ENCODE results near the gene PPP1R3G. TPM values are rescaled to one million over a fixed set of nuclear protein-coding genes. Genes with fewer than 3 reads are reported as not detected.

PPP1R3G gene
- total and polyA plus RNA-seq, 2 of the 13 experiments (the other 11 are each of a cell fraction or from before 2014, with no cell fraction given), result 1.2 to 1.3 TPM

DNA sequence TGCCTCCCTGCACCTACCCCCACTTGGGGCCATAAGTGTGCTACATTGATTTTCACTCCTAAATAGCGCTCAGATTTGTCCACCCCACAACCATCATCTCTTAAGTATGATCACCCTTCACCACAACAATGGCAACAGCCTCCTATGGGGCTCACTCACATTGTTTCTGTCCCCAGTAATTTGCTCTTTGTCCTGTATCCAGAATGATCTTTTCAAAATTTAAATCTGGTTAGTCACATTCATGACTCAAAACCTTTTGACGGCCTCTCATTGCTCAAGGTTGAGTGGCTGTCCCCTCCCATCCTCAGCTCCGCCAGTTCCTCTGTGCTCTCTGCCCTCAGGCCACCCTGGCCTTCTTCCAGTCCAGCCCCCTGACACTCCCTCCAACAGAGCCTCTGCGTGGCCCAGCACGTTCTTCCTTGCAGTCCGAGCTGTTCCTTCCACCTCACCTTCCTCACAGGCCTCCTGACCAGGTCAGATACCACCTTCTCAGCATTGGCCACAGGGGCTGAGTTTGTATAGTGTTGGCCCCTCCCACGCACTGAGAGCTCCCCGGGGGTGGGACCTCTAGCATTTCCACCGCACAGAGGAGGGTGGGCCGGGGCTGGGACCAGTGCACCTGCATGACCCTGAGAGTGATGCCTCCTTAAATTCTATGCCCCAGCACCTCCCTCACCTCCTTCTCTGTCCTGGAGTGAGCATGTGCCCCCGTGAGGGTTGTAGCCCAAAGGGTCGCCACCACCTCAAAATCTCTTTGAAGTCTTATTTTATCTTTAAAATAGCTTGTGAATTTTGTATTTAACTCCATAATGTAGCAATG is 2.4 kb upstream of the PPP1R3G start (continued):
- TF ChIP-seq ARHGAP35 (CRISPR knock-in tag; IDR thresholded peaks at IDR 0.05; ENCODE audit: borderline replicate concordance) (no peak; the same call in 1 of the 2 replicates), SP5 (CRISPR knock-in tag; IDR thresholded peaks at IDR 0.05; ENCODE audit: borderline replicate concordance, low read depth) (peak; percentile 79), BRD4 (CRISPR knock-in tag; IDR thresholded peaks at IDR 0.05) (peak; percentile 45; the same call in 1 of the 2 replicates), LCORL (IDR thresholded peaks at IDR 0.05) (peak; percentile 64), LCORL (CRISPR knock-in tag; IDR thresholded peaks at IDR 0.05) (peak; percentile 89), ZNF569 (CRISPR knock-in tag; IDR thresholded peaks at IDR 0.05; ENCODE audit: borderline replicate concordance) (no peak), ZBTB21 (CRISPR knock-in tag; IDR thresholded peaks at IDR 0.05) (no peak), GZF1 (CRISPR knock-in tag; IDR thresholded peaks at IDR 0.05) (no peak), HMG20A (CRISPR knock-in tag; IDR thresholded peaks at IDR 0.05; ENCODE audit: borderline replicate concordance) (no peak; the same call in 1 of the 2 replicates), ZNF83 (CRISPR knock-in tag; IDR thresholded peaks at IDR 0.05; ENCODE audit: borderline replicate concordance) (0 out of 2 replicates have a peak, but pooled peaks have one; percentile 60), ZEB1 (IDR thresholded peaks at IDR 0.05; ENCODE audit: insufficient replicate concordance, low read depth) (no peak), ZFP37 (CRISPR knock-in tag; IDR thresholded peaks at IDR 0.05; ENCODE audit: borderline replicate concordance) (peak; percentile 77; the same call in 1 of the 2 replicates), TCF7L2 (IDR thresholded peaks at IDR 0.05; ENCODE audit: low read depth, low read length) (no peak), ZNF7 (CRISPR knock-in tag; IDR thresholded peaks at IDR 0.05) (no peak), NR1H2 (CRISPR knock-in tag; IDR thresholded peaks at IDR 0.05; ENCODE audit: borderline replicate concordance, low read depth) (no peak), GABPA (IDR thresholded peaks at IDR 0.05; ENCODE audit: low read depth, low read length) (no peak), GABPA (CRISPR knock-in tag; IDR thresholded peaks at IDR 0.05; ENCODE audit: low read depth) (no peak; the same call in 1 of the 2 replicates), ZNF468 (CRISPR knock-in tag; IDR thresholded peaks at IDR 0.05) (no peak), MAFK (conservative IDR thresholded peaks at IDR 0.05 in 1 of 2, IDR thresholded peaks at IDR 0.05 in 1 of 2; ENCODE audit: low read length in 2 of 2) (no peak), ZNF234 (CRISPR knock-in tag; conservative IDR thresholded peaks at IDR 0.05) (no peak), HDAC2 (CRISPR knock-in tag; IDR thresholded peaks at IDR 0.05) (peak; percentile 82), ZNF44 (CRISPR knock-in tag; IDR thresholded peaks at IDR 0.05) (peak; percentile 85; the same call in 1 of the 2 replicates), ZNF556 (CRISPR knock-in tag; IDR thresholded peaks at IDR 0.05; ENCODE audit: borderline replicate concordance) (peak; percentile 69; the same call in 1 of the 2 replicates), ZNF790 (CRISPR knock-in tag; IDR thresholded peaks at IDR 0.05; ENCODE audit: borderline replicate concordance) (peak; percentile 60; the same call in 1 of the 2 replicates), ZNF17 (CRISPR knock-in tag; IDR thresholded peaks at IDR 0.05) (no peak)
- TF ChIP-seq, protein P1, sequence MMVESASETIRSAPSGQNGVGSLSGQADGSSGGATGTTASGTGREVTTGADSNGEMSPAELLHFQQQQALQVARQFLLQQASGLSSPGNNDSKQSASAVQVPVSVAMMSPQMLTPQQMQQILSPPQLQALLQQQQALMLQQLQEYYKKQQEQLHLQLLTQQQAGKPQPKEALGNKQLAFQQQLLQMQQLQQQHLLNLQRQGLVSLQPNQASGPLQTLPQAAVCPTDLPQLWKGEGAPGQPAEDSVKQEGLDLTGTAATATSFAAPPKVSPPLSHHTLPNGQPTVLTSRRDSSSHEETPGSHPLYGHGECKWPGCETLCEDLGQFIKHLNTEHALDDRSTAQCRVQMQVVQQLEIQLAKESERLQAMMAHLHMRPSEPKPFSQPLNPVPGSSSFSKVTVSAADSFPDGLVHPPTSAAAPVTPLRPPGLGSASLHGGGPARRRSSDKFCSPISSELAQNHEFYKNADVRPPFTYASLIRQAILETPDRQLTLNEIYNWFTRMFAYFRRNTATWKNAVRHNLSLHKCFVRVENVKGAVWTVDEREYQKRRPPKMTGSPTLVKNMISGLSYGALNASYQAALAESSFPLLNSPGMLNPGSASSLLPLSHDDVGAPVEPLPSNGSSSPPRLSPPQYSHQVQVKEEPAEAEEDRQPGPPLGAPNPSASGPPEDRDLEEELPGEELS (CRISPR knock-in tag; IDR thresholded peaks at IDR 0.05), result peak; percentile 57; the same call in 1 of the 2 replicates
- TF ChIP-seq, protein P2, sequence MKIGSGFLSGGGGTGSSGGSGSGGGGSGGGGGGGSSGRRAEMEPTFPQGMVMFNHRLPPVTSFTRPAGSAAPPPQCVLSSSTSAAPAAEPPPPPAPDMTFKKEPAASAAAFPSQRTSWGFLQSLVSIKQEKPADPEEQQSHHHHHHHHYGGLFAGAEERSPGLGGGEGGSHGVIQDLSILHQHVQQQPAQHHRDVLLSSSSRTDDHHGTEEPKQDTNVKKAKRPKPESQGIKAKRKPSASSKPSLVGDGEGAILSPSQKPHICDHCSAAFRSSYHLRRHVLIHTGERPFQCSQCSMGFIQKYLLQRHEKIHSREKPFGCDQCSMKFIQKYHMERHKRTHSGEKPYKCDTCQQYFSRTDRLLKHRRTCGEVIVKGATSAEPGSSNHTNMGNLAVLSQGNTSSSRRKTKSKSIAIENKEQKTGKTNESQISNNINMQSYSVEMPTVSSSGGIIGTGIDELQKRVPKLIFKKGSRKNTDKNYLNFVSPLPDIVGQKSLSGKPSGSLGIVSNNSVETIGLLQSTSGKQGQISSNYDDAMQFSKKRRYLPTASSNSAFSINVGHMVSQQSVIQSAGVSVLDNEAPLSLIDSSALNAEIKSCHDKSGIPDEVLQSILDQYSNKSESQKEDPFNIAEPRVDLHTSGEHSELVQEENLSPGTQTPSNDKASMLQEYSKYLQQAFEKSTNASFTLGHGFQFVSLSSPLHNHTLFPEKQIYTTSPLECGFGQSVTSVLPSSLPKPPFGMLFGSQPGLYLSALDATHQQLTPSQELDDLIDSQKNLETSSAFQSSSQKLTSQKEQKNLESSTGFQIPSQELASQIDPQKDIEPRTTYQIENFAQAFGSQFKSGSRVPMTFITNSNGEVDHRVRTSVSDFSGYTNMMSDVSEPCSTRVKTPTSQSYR (CRISPR knock-in tag; IDR thresholded peaks at IDR 0.05; ENCODE audit: borderline replicate concordance), result peak; percentile 26; the same call in 1 of the 2 replicates
